ENCODE results near the gene AHNAK. TPM values are rescaled to one million over a fixed set of nuclear protein-coding genes. Genes with fewer than 3 reads are reported as not detected.

The AHNAK gene
- total and polyA plus RNA-seq, 2 of the 8 experiments (the other 6 are each of a cell fraction or from before 2014, with no cell fraction given), result 2.0 to 5.8 TPM

DNA sequence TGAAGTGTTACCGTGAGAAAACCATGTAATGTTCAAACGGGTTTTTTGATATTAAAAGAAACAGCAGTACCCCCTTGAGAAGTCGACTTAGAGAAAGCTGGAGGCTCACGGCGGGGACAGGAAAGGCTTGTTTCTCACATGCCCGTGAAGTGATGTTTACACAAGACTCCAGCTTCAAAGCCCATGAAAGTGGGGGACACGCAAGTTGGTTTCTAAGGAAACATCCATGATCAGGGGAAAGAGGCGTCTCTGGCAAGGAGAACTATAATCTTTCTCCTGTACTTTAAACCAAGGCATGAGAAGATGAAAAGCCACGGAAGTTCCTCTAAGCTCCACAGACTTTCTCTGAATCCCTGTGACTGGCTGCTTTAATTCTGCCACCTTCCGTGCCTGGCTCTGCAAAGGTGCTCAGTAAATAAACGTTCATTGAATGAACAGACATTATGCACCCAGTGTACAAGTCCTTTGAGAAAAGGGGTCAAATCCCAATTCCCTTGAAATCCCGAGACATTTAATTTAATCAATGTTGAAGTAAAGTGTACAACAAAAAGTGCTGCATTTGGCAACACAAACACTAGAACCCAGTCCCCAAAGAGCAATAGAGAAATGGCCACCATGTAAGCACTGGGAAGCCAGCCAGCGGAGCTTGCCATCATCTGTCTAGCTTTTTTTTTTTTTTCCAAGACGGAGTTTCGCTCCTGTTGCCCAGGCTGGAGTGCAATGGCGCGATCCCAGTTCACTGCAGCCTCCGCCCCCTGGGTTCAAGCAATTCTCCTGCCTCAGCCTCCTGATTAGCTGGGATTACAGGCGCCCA, 58.7 kb downstream of the AHNAK start (continued):
- TF ChIP-seq, protein P1, sequence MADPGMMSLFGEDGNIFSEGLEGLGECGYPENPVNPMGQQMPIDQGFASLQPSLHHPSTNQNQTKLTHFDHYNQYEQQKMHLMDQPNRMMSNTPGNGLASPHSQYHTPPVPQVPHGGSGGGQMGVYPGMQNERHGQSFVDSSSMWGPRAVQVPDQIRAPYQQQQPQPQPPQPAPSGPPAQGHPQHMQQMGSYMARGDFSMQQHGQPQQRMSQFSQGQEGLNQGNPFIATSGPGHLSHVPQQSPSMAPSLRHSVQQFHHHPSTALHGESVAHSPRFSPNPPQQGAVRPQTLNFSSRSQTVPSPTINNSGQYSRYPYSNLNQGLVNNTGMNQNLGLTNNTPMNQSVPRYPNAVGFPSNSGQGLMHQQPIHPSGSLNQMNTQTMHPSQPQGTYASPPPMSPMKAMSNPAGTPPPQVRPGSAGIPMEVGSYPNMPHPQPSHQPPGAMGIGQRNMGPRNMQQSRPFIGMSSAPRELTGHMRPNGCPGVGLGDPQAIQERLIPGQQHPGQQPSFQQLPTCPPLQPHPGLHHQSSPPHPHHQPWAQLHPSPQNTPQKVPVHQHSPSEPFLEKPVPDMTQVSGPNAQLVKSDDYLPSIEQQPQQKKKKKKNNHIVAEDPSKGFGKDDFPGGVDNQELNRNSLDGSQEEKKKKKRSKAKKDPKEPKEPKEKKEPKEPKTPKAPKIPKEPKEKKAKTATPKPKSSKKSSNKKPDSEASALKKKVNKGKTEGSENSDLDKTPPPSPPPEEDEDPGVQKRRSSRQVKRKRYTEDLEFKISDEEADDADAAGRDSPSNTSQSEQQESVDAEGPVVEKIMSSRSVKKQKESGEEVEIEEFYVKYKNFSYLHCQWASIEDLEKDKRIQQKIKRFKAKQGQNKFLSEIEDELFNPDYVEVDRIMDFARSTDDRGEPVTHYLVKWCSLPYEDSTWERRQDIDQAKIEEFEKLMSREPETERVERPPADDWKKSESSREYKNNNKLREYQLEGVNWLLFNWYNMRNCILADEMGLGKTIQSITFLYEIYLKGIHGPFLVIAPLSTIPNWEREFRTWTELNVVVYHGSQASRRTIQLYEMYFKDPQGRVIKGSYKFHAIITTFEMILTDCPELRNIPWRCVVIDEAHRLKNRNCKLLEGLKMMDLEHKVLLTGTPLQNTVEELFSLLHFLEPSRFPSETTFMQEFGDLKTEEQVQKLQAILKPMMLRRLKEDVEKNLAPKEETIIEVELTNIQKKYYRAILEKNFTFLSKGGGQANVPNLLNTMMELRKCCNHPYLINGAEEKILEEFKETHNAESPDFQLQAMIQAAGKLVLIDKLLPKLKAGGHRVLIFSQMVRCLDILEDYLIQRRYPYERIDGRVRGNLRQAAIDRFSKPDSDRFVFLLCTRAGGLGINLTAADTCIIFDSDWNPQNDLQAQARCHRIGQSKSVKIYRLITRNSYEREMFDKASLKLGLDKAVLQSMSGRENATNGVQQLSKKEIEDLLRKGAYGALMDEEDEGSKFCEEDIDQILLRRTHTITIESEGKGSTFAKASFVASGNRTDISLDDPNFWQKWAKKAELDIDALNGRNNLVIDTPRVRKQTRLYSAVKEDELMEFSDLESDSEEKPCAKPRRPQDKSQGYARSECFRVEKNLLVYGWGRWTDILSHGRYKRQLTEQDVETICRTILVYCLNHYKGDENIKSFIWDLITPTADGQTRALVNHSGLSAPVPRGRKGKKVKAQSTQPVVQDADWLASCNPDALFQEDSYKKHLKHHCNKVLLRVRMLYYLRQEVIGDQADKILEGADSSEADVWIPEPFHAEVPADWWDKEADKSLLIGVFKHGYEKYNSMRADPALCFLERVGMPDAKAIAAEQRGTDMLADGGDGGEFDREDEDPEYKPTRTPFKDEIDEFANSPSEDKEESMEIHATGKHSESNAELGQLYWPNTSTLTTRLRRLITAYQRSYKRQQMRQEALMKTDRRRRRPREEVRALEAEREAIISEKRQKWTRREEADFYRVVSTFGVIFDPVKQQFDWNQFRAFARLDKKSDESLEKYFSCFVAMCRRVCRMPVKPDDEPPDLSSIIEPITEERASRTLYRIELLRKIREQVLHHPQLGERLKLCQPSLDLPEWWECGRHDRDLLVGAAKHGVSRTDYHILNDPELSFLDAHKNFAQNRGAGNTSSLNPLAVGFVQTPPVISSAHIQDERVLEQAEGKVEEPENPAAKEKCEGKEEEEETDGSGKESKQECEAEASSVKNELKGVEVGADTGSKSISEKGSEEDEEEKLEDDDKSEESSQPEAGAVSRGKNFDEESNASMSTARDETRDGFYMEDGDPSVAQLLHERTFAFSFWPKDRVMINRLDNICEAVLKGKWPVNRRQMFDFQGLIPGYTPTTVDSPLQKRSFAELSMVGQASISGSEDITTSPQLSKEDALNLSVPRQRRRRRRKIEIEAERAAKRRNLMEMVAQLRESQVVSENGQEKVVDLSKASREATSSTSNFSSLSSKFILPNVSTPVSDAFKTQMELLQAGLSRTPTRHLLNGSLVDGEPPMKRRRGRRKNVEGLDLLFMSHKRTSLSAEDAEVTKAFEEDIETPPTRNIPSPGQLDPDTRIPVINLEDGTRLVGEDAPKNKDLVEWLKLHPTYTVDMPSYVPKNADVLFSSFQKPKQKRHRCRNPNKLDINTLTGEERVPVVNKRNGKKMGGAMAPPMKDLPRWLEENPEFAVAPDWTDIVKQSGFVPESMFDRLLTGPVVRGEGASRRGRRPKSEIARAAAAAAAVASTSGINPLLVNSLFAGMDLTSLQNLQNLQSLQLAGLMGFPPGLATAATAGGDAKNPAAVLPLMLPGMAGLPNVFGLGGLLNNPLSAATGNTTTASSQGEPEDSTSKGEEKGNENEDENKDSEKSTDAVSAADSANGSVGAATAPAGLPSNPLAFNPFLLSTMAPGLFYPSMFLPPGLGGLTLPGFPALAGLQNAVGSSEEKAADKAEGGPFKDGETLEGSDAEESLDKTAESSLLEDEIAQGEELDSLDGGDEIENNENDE (IDR thresholded peaks at IDR 0.05; ENCODE audit: insufficient replicate concordance, low read length), result no peak
- TF ChIP-seq FOSL1 (IDR thresholded peaks at IDR 0.05; ENCODE audit: insufficient read depth, low read depth, low read length), result no peak
- TF ChIP-seq RNF2 (IDR thresholded peaks at IDR 0.05; ENCODE audit: borderline replicate concordance, low read depth, low read length, missing control alignments, poor library complexity, severe bottlenecking), result no peak
- TF ChIP-seq SUZ12 (IDR thresholded peaks at IDR 0.05; ENCODE audit: low read length), result no peak
- no peak for TF ChIP-seq TAF7 (optimal IDR thresholded peaks at IDR 0.05; ENCODE audit: borderline replicate concordance, low read depth, low read length)
- no peak for TF ChIP-seq CBX8 (IDR thresholded peaks at IDR 0.05; ENCODE audit: borderline replicate concordance, low read depth, low read length)
